ENCODE data around the gene RBBP4. TPM values are rescaled to one million over a fixed set of nuclear protein-coding genes. Genes with fewer than 3 reads are reported as not detected.
"Not testable (repeated sequence)": the region's sequence is repeated elsewhere in the genome, so short reads cannot be mapped to it uniquely, and the experiment has no call there.

The RBBP4 gene
- total RNA-seq, 1 donor: 164 TPM

DNA sequence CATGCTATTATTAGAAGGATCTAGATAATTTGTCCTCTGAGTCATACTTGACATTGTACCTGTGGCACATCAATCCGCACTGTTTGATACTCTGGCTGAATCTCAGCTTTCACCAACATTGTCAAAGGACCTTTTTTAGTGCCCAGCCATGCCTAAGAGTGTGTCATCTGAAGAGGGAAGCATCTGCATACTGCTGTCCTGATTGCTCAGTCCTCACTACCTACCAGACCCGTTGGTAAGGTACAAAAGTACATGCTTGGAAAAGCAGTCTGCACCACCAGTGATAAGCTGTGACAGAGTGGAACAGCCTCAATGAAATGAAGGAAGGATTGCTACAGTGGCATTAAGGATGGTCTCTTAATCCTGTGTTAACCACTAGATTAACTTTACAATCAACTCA lies 34.5 kb downstream of the RBBP4 start:
- DNase-seq (ENCODE audit: low read depth in 2 of 3, low spot score in 2 of 3): no peak

DNA sequence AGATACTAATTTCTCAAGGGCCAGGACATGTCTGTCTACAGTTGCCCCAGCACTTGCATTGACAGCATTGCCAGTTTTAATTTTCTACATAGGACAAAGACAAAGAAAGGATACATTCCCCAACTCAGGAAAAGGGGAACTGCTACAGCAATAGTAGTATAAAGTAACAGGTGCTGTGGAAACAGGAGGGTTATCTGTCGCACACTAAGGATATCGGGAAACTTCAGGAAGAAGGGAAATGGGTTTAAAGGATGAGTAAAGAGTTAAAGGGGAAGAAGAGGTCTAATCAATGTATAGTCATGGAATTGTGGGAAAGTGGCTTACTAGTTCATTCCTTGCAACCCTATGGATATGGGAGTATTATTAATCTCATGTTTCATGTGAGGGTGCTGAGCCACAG lies 35.4 kb downstream of the RBBP4 start:
- no peak for DNase-seq (ENCODE audit: low read depth in 2 of 3, low spot score in 2 of 3)

DNA sequence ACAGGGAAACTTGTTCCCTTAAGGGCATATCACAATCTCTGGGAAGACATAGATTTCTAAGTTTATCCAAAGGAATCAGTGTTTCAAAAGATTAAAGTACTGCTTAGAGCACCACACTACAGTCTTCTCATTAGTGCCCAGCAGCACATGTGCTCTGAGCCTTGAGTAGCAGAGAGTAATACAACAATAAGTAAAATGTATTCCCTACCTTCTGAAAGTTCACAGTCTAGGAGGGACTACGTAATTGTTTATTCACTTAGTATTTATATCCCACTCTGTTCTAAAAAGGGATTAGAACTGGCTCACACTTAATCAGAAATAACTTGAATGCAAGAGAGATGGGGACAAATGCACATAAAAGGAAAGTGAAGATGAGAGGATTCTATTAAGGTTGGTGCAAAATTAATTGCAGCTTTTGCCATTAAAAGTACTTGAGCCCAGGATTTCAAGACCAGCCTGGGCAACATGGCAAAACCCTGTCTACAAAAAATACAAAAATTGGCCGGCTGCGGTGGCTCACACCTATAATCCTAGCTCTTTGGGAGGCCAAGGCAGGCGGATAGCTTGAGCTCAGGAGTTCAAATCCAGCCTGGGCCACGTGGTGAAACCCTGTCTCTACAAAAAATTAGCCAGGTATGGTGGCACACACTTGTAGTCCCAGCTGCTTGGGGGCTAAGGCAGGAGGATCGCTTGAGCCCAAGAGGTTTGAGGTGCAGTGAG lies 42.6 kb downstream of the RBBP4 start:
- DNase-seq (ENCODE audit: low read depth in 2 of 3, low spot score in 2 of 3): no peak

DNA sequence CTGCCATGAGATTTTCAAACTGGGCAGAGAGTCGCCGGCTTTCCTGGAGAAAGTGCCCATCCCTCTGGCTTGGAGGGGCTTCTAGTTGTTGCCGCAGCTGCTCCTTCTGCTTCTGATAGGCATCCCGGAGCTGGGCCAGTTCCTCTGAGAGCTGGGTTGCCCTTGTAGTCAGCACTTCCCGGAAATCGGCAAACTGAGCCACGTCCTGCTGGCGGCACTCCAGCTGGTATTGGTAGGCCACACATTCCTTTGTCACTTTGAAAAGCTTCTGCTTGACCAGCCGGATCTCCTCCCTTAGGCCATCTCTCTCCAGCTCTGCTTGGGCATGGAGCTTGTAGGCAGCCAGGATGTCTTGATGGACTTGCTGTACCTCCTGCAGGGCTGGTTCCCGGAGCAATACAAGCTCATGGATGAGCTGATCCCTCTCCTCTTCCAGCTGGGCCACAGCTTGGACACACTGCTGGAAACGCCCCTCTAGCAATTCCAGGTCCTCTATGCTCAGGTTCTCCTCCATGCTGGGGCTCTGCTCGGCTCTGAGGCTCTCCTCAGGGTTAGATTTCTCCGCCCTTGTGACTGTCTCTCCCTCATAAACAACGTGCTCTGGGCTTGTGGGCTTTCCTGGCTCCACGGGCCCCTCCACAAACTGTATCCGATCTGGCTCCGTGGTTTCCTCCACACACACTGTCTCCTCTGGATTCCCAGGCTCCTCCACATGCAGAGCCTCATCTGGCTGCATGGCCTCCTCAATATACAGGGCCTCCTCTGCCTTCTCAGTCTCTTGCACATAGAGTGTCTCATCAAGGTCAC lies 44.3 kb downstream of the RBBP4 start:
- peak in 1 of 3 donors; percentile 15 for DNase-seq (ENCODE audit: low read depth in 2 of 3, low spot score in 2 of 3)

DNA sequence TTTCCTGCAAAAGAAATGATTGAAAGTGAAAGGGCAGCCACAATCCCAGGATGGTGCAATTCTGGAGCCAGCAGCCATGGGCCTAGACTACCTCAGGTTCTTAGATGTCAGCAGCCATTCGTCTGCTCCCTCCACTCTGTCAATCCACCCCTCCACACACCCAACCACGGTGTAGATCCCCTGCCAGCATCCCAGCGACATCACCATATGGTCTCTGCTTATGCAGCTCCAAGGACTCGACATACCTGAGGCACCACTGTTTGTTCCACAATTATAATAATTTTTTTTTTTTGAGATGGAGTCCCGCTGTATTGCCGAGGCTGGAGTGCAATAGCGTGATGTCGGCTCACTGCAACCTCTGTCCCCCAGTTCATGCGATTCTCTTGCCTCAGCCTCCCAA lies 45.0 kb downstream of the RBBP4 start:
- no peak for DNase-seq (ENCODE audit: low read depth in 2 of 3, low spot score in 2 of 3)

DNA sequence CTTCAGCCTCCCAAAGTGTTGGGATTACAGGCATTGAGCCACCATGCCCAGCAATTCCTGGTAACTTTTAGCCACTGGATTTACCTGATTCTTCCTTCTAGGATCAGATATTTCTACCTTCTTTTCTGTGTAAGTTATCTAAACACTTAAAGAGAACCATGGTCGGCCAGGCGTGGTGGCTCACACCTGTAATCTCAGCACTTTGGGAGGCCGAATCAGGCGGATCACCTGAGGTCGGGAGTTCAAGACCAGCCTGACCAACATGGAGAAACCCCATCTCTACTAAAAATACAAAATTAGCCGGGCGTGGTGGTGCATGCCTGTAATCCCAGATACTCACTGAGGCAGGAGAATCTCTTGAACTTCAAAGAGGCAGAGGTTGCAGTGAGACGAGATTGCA lies 46.0 kb downstream of the RBBP4 start:
- DNase-seq (ENCODE audit: low read depth in 2 of 3, low spot score in 2 of 3): not testable (repeated sequence)

DNA sequence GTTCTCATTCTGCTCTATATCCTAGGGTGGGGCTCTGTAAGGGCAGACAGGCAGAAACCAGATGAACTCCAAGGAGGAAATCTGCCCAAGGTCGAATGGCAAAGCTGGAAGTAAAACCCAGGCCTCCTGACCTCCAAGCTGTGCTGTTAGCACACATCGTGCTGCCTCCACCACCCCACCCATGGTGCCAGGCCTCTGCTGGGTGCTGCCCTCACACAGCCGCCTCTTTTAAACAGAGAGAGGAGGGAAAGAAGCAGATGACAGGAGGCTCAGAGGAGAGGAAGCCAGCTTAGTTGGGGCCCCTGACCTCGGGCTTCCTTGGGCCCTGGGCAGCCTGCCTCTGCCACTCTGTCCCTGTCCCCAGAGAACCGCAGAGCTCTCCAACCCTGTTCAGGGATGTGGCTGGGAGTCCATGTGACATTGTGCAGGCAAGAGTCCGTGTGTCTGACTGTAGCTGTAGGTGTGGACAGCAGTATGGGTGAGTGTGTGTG lies 50.5 kb downstream of the RBBP4 start:
- DNase-seq (ENCODE audit: low read depth in 2 of 3, low spot score in 2 of 3): no peak

DNA sequence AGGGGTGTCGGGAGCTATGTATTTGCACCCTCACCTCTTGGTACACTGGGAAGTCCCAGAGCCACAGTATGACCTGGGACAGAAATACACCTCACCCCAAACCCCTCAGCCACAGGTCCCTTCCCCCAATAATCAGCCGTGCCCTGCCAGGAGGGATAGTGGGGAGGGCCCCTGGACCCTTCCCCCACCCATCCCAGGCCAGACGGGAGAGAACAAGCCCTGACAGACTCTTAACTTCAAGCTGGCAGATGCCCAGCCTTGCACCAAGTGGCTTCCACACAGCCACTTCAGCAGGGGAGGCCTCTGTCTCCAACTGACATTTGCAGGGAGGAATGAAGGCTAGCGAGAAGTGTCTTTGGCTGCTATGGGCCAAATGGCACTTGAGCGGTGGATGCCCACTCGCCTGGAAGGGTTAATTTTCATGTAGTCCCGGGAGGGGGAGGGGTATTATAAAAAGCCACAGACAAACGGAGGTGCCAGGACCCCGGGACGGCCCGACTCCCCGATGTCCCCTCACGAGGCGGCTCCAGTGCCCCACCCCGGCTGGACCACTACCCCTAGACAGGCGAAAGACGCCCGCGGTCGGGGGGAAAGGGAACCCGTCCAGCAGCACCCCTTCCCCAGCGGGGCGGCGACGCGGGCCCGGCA lies 51.1 kb downstream of the RBBP4 start:
- peak in 1 of 3 donors; percentile 23 for DNase-seq (ENCODE audit: low read depth in 2 of 3, low spot score in 2 of 3)

DNA sequence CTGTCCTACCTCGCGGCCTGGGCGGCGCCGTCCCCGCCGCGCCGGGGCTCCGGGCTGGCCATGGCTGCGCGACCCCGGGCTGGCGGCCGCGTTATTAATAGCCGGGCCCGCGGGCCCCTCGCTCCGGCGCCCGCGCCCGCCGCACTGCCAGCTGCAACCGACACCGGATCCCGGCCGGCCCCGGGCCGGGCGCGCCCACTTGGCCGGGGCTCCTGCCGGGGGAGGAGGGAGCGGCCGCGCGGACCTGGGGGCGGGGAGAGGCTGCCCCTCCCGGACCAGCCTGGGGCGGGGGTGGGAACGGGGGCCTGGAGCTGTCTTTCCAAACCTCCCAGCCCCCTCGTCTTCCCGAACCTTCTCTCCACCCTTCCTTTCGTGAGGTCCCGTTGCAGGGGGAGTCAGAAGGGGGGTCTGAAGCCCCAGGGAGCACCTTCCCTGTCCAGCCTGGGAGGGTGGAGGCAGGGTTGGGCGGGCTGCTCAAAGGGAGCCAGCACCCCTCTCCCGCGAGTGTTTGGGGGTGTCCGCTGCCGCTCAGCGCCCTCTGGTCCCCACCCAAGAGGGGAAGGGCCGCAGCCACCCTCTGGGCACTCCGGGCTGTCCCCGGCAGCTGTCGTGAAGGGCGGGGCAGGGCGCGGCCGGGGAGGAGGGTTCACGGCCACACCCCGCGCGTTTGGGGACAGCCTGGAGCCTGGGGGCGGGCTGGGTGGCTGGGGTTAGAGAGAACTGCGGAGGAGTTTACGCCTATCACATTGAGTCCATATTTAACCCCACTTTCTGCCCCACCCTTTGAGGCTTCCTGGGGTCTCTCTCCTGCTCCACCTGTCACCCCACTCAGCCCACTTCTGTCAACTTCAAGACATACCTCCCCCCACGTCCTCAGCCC lies 51.8 kb downstream of the RBBP4 start, which contains the start of gene SYNC:
SYNC (minus strand) TSS at position 172 of the 880 bp plus-strand sequence; CDS start at position 62, 110 bp downstream.
- DNase-seq (ENCODE audit: low read depth in 2 of 3, low spot score in 2 of 3): no peak

DNA sequence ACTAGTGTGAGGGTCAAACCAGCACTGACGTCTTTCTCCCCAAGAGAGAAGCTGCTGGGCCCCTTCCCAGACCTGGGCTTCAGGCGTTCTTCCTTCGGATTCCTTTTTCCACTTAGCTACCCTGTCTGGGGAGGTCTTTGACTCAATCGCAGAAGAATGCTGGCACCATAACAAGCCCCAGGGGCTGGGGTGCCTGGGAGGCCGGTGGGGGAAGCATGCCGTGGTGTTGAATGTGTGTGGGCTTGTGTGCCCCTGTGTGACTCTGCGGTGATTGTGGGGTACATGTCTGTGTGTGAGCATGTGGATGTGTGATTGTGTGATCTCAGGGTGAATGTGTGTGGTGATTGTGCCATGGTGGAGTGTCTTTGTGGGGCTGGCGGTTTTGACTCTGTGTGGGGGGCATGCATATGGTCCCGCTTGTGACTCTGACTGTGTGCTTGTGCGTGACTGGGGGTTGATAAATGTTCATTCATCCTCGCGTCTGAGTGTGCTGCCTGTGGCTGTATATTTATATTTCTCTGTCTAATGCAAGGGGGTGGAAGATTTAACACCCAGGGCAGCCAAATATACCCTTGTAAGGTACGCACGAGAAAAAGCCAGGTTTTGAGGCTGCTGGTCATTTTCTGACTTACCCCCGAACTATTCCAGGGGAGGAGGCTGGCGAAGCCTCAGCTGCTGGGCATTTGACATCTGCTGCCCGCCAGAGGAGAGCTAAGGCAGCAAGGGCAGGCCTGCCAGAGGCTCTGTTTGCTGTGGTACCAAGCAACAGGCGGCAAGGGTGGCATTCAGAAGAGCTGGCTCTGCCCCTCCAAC lies 52.7 kb downstream of the RBBP4 start:
- no peak for DNase-seq (ENCODE audit: low read depth in 2 of 3, low spot score in 2 of 3)

DNA sequence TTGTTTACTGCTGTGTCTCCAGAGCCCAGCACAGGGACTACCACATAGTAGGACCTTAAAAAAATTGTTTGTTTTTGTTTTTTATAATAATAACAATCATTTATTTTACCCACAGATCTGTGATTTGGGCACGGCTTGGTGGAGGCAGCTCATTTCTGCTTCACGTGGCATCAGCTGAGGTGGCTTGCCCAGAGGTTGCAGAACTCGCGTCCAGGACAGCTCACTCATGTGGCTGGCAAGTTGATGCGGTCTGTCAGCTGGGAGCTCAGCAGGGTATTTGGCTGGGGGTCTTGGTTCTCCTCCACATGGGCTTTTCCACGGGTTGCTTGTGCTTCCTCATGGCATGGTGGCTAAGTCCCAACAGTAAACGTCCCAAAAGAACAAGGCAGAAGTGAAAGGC lies 54.5 kb downstream of the RBBP4 start:
- no peak for DNase-seq (ENCODE audit: low read depth in 2 of 3, low spot score in 2 of 3)

DNA sequence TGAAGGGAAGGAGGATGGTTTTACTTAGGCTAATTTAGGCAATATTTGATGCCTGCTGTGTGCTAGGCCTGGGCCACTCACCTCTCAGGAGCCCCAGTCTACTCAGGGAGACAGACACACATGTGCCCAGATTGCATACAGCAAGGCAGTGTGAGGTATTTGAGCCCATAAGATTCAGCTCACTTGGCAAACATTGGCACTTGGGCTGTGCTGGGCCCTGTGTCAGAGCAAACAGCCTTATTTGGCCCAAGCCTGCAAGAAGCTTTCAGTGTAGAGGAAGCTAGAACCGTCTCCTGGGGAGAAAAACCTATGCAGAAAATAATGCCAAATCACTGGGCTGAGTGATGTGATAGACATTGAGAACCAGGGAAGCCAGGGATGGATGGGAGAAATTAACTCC lies 55.5 kb downstream of the RBBP4 start:
- no peak for DNase-seq (ENCODE audit: low read depth in 2 of 3, low spot score in 2 of 3)

DNA sequence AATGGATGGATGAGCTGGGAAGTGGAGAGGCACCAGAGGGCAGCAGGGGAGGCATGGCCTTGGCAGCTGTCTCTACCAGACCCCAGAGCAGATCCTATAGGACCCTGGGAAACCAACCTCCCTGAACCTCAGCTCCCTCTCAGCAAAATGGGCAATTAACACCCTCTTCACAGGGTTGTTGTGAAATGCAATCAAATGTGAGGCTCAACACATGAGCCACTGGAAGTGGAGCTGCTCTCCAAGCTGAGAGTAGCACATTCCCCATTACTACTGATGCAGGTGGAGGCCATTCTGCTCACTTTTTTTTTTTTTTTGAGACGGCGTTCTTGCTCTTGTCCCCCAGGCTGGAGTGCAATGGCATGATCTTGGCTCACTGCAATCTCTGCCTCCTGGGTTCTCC lies 58.1 kb downstream of the RBBP4 start:
- DNase-seq (ENCODE audit: low read depth in 2 of 3, low spot score in 2 of 3): no peak

DNA sequence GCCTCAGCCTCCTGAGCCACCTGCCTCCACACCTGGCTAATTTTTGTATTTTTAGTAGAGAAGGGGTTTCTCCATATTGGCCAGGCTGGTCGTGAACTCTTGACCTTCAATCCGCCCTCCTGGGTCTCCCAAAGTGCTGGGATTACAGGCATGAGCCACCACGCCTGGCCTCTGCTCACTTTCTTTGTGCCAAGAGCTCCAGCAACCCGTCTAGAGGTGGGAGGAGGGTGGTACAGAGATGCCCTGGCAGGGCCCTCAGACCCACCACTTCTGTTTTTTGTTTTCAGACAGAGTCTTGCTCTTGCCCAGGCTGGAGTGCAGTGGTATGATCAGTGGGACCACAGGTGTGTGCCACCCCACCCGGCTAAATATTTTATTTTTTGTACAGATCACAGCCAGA lies 58.5 kb downstream of the RBBP4 start:
- DNase-seq (ENCODE audit: low read depth in 2 of 3, low spot score in 2 of 3): peak in 2 of 3 donors; percentile 42 to 66

DNA sequence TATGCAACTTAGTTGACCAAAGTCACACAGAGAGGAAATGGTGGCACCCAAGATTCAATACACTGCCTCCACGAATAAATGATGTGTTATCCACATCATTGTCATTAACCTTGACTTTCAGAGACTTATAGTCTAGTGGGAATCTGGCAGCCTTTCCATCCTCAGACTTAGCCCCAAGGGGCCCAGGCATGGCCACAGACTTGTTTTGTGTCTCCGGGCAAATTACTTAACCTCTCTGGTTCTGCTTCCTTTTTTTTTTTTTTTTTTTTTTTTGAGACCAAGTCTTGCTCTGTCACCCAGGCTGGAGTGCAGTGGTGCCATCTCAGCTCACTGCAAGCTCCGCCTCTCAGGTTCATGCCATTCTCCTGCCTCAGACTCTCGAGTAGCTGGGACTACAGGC lies 60.2 kb downstream of the RBBP4 start:
- not testable (repeated sequence) for DNase-seq (ENCODE audit: low read depth in 2 of 3, low spot score in 2 of 3)

DNA sequence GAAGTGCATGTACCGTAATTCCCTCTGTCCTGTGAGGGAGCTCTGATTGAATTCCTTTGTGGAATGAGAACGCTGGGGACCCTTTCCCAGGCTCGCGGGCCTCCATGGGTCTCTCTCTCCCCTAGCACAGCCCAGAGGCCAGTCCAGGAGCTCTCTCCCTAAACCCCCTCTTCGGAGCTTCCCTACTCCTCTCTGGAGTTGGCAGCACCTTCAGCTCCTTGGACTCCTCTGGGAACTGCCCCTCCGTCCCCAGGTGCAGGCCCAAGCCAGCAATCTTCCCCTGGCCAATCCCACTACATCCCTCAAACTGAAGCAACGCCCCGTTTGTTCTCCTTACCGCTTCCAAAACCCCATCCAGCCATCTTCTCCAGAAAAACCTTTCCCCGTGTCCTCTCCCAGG lies 62.1 kb downstream of the RBBP4 start:
- DNase-seq (ENCODE audit: low read depth in 2 of 3, low spot score in 2 of 3): no peak

DNA sequence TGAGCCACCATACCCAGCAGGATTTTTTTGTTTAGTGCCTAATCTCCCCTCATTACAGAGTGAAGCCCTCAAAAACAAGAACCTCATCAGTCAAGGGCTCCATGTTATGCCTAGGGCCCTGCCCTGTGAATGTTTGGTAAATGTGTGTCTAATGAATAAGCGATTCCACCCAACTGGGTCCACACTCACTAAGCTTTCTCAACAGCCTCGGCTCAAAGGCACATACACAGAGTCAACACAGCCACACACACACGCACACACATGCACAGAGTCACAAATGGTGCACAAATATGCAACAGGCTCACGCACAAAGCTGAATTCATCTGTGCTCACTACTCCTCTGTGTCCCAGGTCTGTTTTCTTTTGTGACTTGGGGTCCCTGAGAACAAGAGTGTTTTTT lies 63.3 kb downstream of the RBBP4 start:
- DNase-seq (ENCODE audit: low read depth in 2 of 3, low spot score in 2 of 3): no peak

DNA sequence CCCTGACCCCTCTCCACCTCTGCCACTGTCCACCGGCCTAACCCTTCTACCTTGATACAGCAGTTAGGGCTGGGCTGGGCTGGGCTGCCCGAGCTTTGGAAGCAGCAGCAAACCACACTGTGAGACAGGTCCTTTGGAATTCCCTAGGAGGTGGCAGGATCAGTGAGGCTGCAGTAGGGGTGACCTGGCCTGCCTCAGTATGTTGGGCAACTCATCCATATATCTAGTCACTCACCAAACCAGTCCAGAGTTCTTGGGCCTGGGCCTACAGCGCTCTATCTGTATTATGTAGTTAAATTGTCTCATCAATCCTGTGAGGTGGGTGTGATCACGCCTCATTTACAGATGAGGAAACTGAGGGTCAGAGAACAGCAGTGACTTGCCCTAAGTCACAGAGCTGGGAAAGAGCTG lies 64.9 kb downstream of the RBBP4 start:
- no peak for DNase-seq (ENCODE audit: low read depth in 2 of 3, low spot score in 2 of 3)

DNA sequence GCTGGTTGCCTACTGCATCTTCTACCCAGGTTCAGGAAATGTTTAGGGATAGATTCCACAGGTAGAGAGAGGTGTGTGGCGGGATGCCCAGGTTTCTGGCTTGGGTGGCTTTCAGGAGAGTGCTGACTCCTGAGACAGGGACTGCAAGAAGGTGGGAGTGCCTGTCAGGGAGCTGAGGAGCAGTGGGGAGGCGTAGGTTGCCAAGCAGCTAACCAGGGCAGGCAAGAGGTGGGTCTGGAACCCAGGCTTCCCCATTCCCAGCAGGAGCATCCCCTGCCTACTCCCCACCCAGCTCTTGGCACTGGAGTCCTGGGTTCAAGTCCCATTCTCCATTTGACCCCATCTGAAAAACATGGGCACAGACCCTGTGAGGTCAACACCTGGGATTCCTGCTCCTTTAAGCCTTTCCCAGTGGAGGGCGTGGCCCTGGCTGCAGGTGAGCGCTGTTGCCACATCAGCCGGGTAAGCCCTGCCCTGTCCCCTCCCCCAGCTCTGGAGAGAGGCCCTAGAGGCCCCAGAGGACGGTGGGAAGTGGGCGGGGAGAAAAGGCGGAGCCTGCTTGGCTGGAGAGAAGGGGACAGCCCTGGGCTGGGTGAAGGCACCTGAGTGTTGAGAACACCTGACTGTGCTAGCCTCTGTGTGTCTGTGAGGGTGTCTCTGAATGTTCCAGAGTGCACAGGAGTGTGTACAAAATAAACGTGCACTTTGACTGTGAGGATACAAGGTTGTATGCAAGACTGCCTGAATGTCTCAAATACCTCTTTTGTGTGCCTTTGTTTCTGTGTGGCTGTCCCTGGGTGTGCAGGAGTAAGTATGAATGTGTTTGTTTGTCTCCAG lies 65.5 kb downstream of the RBBP4 start:
- peak in 2 of 3 donors; percentile 57 to 65 for DNase-seq (ENCODE audit: low read depth in 2 of 3, low spot score in 2 of 3)
